MM.1S (cell line): ENCODE results near the gene NPLOC4.

Experiments used
- CTCF ChIP-seq: fragments of 300-600 bp; sonication (generic); IDR thresholded peaks from 2 replicates; pipeline ENCODE4 v1.5.1; 2016; ENCODE audit warnings: antibody characterized with exemption, low read length, mixed read lengths
- EZH2phosphoT487 ChIP-seq: fragments of 300-600 bp; sonication (generic); IDR thresholded peaks from 2 replicates; pipeline ENCODE4 v1.6.1; 2018; ENCODE audit warnings: antibody characterized with exemption, low read length

- no peak for TF ChIP-seq CTCF
- no peak for TF ChIP-seq EZH2phosphoT487
Observed at GRCh38 chr17:81524039-81524864, 112.7 kb downstream of the NPLOC4 start.
